ENCODE data around the gene USP40.

GRCh38 chr2:233519787-233520611 lies 46.6 kb downstream of the USP40 start:
- TF ChIP-seq, protein P1, sequence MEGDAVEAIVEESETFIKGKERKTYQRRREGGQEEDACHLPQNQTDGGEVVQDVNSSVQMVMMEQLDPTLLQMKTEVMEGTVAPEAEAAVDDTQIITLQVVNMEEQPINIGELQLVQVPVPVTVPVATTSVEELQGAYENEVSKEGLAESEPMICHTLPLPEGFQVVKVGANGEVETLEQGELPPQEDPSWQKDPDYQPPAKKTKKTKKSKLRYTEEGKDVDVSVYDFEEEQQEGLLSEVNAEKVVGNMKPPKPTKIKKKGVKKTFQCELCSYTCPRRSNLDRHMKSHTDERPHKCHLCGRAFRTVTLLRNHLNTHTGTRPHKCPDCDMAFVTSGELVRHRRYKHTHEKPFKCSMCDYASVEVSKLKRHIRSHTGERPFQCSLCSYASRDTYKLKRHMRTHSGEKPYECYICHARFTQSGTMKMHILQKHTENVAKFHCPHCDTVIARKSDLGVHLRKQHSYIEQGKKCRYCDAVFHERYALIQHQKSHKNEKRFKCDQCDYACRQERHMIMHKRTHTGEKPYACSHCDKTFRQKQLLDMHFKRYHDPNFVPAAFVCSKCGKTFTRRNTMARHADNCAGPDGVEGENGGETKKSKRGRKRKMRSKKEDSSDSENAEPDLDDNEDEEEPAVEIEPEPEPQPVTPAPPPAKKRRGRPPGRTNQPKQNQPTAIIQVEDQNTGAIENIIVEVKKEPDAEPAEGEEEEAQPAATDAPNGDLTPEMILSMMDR (optimal IDR thresholded peaks at IDR 0.05 in 1 of 3, IDR thresholded peaks at IDR 0.05 in 1 of 3, conservative IDR thresholded peaks at IDR 0.05 in 1 of 3; ENCODE audit: extremely low read depth in 1 of 3, insufficient read depth in 2 of 3, low read length in 3 of 3) = no peak
- TF ChIP-seq EZH2 (IDR thresholded peaks at IDR 0.05; ENCODE audit: low read length) = no peak

All from keratinocyte (primary cell).